Metanephros (tissue), 1 donor: ENCODE measurements around the gene FERD3L. TPM values are rescaled to one million over a fixed set of nuclear protein-coding genes. Genes with fewer than 3 reads are reported as not detected.

ENCODE experiments used
- total RNA-seq: library from RNA; depleted of rRNA; stranded (reverse); fragments of >200 nt; gene quantifications from one replicate; pipeline ENCODE4 v1.2.3, GENCODE V29; 2014

The FERD3L gene, protein sequence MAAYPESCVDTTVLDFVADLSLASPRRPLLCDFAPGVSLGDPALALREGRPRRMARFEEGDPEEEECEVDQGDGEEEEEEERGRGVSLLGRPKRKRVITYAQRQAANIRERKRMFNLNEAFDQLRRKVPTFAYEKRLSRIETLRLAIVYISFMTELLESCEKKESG
- total RNA-seq, result not detected

DNA sequence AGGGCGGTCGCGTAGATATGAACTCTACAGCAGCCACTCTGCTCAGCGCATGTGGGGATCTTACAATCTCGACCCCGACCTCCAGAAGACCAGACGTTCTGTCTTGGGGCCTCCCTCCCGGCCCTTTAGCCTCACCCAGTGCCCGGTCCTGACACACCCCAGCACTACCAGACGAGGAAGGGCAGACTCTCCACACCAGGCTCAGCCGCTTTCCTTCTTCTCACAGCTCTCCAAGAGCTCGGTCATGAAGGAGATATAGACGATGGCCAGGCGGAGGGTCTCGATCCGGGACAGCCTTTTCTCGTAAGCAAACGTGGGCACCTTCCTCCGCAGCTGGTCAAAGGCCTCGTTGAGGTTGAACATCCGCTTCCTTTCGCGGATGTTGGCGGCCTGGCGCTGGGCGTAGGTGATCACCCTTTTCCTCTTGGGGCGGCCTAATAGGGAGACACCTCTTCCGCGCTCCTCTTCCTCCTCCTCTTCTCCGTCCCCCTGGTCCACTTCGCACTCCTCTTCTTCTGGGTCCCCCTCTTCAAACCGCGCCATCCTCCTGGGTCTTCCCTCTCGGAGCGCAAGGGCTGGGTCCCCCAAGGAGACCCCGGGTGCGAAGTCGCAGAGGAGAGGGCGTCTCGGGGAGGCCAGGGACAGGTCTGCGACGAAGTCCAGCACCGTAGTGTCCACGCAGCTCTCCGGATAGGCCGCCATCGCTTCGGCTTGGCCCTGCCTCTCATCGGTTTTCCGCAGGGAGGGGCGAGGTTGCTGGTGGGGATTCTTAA, at the start of gene FERD3L:
FERD3L (minus strand) TSS at position 761 of the 773 bp plus-strand sequence; CDS start at position 702, 59 bp downstream.

DNA sequence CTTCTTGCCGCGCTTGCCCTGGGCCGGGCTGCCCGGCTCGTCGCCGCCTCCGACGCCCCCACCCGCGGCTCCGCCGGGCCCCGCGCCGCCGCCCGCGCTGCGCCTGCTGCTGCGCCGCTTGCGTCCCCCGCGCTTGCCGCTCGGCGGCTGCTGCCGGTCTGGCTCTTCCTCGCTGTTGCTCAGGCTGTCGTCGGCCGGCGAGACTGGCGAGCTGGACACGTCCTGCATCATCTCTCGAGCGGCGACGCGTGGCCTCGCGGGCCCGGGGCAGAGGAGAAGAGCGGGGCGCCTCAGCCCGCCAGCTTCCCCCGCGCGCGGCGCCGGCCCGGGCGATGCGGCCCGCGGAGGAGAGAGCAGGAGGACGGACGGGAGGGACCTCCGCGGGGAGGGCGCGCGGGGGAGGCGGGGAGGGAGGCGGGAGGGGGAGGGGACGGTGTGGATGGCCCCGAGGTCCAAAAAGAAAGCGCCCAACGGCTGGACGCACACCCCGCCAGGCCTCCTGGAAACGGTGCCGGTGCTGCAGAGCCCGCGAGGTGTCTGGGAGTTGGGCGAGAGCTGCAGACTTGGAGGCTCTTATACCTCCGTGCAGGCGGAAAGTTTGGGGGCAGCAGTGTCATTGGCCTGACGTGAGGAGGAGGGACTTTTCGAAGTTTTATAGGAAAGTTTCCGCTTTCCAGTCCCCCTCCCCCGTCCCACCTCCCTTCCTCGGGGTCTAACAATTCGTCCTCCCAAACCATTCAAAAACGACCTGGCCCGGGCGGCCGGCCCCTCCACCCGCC, 27.9 kb downstream of the FERD3L start, which contains the start of gene TWIST1:
TWIST1 (minus strand) TSS at position 546 of the 779 bp plus-strand sequence; CDS start at position 231, 315 bp downstream.

Other genes with a start within 250 kb of the FERD3L start
- gene TWIST1, start 27.8 kb downstream of the FERD3L start, total RNA-seq, result 11.3 TPM